Ectodermal cell (in vitro differentiated cells): ENCODE results near the gene LPP.

Experiments used
- H3K27ac ChIP-seq: 2 replicates; pipeline ENCODE4 v1.7.0; 2013; ENCODE audit warnings: mild to moderate bottlenecking, low read depth, low read length; ENCODE audit not compliant: insufficient read depth, poor library complexity, severe bottlenecking
- H3K27me3 ChIP-seq: 2 replicates; pipeline ENCODE4 v1.7.0; 2013; ENCODE audit warnings: mild to moderate bottlenecking, low read length; ENCODE audit not compliant: insufficient read depth, control insufficient read depth, poor library complexity, severe bottlenecking
- H3K36me3 ChIP-seq: one replicate; pipeline ENCODE4 v1.7.0; 2013; ENCODE audit warnings: low read length; ENCODE audit not compliant: control insufficient read depth, insufficient read depth
- H3K4me1 ChIP-seq: one replicate; pipeline ENCODE4 v1.7.0; 2013; ENCODE audit warnings: low read length; ENCODE audit not compliant: control insufficient read depth, insufficient read depth
- H3K4me3 ChIP-seq: 2 replicates; pipeline ENCODE4 v1.7.0; 2013; ENCODE audit warnings: low read depth, low read length, control low read depth; ENCODE audit not compliant: insufficient read depth
- H3K9me3 ChIP-seq: 2 replicates; pipeline ENCODE4 v1.7.0; 2013; ENCODE audit warnings: mild to moderate bottlenecking, low read length, moderate library complexity; ENCODE audit not compliant: control insufficient read depth
- WGBS, 2 experiments: methylation state at CpG; one replicate each; pipeline ENCODE4 v1.1.7; 2013; ENCODE audit warnings: missing lambda C conversion rate in 2 of 2; 5-methylcytosine and 5-hydroxymethylcytosine counted together

Gene LPP

DNA sequence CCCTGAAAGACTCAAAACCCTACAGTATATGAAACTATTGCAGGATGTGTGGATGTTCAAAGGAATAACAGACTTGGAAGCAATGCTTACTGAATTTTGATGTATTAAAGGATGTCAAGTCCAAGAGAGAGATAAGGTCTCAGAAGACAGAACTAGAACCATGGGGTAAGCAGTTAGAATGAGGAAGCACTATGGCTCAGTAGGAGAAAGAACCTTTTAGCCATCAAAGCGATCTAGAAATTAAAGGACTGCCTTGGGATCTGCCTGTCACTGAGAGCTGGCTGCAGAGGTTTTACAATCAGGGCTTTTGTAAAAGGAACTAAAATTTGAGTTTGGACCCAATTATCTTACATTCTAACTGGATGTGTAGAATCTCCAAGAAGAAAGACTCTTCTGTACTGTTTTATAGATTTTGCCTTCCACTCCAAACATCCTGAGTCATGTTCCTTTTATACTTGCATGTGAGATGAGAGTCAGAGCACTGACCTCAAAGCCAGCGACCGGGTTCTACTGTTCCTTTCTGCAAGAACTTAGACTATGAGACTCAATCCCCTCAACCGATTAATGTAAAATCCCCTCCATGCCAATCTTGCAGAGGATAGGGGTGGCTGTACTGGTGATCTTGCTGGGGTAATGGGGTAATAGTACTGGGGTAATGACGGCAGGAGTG, 605.5 kb downstream of the LPP start:
- WGBS, 2 experiments: 96 to 98% methylated on average over 4 to 5 of the region's 5 CpGs
- no peak overlapping the region for H3K27ac ChIP-seq
- no peaks in the 10 kb centered on the region for H3K9me3 ChIP-seq

GRCh38 chr3:188760408-188760807, 606.5 kb downstream of the LPP start:
- Histone ChIP-seq H3K36me3 (no peaks in the 10 kb centered on the region), H3K9me3 (no peaks in the 10 kb centered on the region), H3K27me3 (no peaks in the 10 kb centered on the region), H3K27ac (no peak overlapping the region), H3K4me1 (no peaks in the 10 kb centered on the region), H3K4me3 (no peak overlapping the region)
- WGBS, 2 experiments: 100% methylated on average over 1 of the region's 3 CpGs; no CpG with 5 or more reads in 1 of the 2 experiments

More for the DNA sequence above, 605.5 kb downstream of the LPP start:
- H3K4me3 ChIP-seq: no peak overlapping the region
- H3K36me3 ChIP-seq: no peaks in the 10 kb centered on the region
- H3K27me3 ChIP-seq: no peaks in the 10 kb centered on the region
- no peaks in the 10 kb centered on the region for H3K4me1 ChIP-seq

DNA sequence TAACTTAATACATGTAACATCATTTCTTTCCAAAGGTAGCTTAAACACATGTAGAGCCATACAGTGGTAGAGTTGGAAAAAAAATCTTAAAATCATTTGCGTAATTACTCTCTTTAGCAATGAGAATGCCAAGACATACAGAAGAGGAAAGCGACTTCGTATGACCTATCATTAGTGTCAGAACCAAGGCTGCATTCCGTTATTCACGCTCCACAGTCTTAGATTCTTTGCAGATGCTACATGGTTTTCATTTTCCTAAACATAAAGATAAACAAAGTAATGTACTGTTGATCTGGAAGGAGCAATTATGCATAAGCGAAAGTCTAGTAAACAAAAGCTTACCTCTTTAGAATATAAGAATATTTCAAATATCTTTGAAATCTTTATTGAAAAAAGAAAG, 607.5 kb downstream of the LPP start:
- Histone ChIP-seq H3K27me3 (no peaks in the 10 kb centered on the region), H3K36me3 (no peaks in the 10 kb centered on the region), H3K4me1 (no peaks in the 10 kb centered on the region), H3K4me3 (no peak overlapping the region), H3K9me3 (no peaks in the 10 kb centered on the region), H3K27ac (no peak overlapping the region)
- WGBS, 2 experiments: 95 to 96% methylated on average over 5 of the region's 6 CpGs

- H3K27ac ChIP-seq: no peak overlapping the region
- no peaks in the 10 kb centered on the region for H3K9me3 ChIP-seq
- WGBS, 2 experiments: 96 to 100% methylated on average over 1 to 3 of the region's 3 CpGs
- H3K4me1 ChIP-seq: no peaks in the 10 kb centered on the region
- H3K4me3 ChIP-seq: no peak overlapping the region
- no peaks in the 10 kb centered on the region for H3K36me3 ChIP-seq
- H3K27me3 ChIP-seq: no peaks in the 10 kb centered on the region
Measured at GRCh38 chr3:188761964-188762363, 608.0 kb downstream of the LPP start.

DNA sequence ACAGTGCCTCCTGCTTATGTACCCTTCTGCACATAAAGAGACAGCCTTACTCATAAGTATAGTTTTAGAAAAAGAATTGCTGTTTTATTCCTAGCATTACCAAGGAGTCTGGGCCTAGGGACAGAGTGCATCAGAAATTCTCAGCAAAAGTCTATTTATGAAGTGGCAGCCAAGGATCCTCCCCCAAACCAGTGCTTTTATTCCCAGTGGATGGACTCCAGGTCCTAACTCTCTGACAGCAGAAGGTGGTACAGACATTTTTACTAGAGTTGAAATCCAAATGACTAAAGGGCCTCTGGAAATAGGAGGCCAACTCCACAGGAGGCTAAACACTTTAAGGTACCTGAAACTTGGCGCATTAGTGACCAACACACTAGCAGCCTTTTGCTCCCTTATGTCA, 610.7 kb downstream of the LPP start:
- 100% methylated on average over 1 of the region's 1 CpG for WGBS, 2 experiments
- Histone ChIP-seq H3K4me1 (no peaks in the 10 kb centered on the region), H3K36me3 (no peaks in the 10 kb centered on the region), H3K27ac (no peak overlapping the region), H3K9me3 (no peaks in the 10 kb centered on the region), H3K4me3 (no peak overlapping the region), H3K27me3 (no peaks in the 10 kb centered on the region)

DNA sequence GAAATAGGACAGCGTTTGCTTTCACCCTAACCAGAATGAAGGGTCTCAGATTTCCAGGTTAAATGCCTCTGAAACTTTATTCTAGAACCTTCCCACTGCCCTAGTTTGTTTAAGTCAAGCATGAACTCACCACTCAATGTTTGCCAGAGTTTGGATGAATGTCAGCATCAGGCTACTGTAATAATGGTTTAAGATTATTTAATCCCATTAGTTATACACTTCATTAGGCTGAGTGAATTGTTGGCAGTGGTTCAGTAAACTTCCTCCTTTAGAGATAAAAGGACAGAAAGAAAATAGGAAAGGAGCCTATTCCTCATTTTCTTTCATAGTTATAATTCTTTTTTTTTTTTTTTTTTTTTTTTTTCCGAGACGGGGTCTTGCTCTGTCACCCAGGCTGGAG, 615.9 kb downstream of the LPP start:
- H3K27me3 ChIP-seq: no peaks in the 10 kb centered on the region
- 95 to 98% methylated on average over 3 of the region's 3 CpGs for WGBS, 2 experiments

DNA sequence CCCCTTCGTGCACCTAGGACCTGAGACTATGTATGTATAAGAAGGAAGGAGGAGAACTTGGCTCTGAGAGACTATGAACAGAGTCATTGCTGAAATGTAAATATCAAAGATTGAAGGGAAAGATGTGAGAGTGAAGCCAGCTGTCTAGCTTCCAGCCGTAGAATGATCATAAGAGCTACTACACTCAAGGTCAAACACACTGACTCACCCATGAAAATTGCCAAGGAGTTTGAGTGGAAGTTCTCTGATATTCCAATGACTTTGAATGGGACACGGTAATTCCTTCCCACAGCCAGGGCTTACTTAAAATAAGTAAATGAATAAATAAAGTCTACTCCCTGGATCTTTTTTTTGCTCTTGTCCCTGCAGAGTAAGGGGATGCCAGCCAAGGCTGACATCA, 618.9 kb downstream of the LPP start:
- no peaks in the 10 kb centered on the region for H3K9me3 ChIP-seq
- WGBS, 2 experiments: 91 to 93% methylated on average over 3 of the region's 3 CpGs

More for the DNA sequence above, 615.9 kb downstream of the LPP start:
- H3K27ac ChIP-seq: no peak overlapping the region
- no peaks in the 10 kb centered on the region for H3K9me3 ChIP-seq
- H3K36me3 ChIP-seq: no peaks in the 10 kb centered on the region
- H3K4me1 ChIP-seq: no peaks in the 10 kb centered on the region
- no peak overlapping the region for H3K4me3 ChIP-seq

DNA sequence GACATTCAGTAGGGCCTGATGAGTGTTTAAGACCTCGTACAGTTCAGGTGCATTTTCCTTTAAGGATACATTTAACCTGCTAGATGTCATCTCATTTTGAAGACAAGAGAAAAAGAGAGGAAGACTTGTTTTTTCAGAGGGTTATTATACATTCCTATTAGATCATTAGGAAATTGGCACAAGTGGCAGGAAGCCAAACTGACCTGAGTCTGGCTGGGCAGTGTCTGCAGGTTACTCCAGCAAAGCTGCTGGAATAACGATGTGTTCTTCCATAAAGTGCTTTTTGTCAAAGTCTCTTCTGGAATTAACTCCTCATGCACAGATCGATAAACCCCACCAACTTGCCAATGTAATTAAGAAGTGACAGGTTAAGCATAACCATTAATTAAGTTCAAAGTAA, 621.5 kb downstream of the LPP start:
- Histone ChIP-seq H3K9me3 (no peaks in the 10 kb centered on the region), H3K27me3 (no peaks in the 10 kb centered on the region), H3K4me1 (no peaks in the 10 kb centered on the region), H3K4me3 (no peak overlapping the region), H3K27ac (no peak overlapping the region), H3K36me3 (no peaks in the 10 kb centered on the region)
- WGBS, 2 experiments: 93 to 98% methylated on average over 3 of the region's 3 CpGs

More for the DNA sequence above, 618.9 kb downstream of the LPP start:
- Histone ChIP-seq H3K4me3 (no peak overlapping the region), H3K27me3 (no peaks in the 10 kb centered on the region), H3K36me3 (no peaks in the 10 kb centered on the region), H3K4me1 (no peaks in the 10 kb centered on the region), H3K27ac (no peak overlapping the region)

DNA sequence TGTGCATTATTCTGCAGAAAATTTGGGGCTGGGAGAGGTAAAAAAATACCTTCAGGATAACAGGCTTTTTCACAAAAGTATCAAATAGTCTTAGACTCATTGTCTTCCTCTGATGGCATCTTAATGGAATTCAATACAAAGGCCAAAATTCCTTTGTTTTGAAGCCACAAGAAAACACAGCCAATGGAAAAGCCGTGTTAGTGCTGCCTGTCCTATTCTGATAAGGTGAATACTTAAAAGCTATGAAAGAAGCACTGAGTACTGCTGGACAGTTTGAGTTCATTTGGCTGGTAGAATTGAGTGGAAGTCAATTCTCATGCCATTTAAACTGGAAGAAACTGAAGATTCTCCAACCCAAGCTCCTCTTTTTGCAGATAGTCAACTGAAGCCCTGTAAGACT, 622.5 kb downstream of the LPP start:
- 76 to 92% methylated on average over 1 of the region's 1 CpG for WGBS, 2 experiments
- no peaks in the 10 kb centered on the region for H3K4me1 ChIP-seq
- H3K9me3 ChIP-seq: no peaks in the 10 kb centered on the region
- no peak overlapping the region for H3K27ac ChIP-seq
- no peaks in the 10 kb centered on the region for H3K27me3 ChIP-seq
- no peaks in the 10 kb centered on the region for H3K36me3 ChIP-seq
- no peak overlapping the region for H3K4me3 ChIP-seq

DNA sequence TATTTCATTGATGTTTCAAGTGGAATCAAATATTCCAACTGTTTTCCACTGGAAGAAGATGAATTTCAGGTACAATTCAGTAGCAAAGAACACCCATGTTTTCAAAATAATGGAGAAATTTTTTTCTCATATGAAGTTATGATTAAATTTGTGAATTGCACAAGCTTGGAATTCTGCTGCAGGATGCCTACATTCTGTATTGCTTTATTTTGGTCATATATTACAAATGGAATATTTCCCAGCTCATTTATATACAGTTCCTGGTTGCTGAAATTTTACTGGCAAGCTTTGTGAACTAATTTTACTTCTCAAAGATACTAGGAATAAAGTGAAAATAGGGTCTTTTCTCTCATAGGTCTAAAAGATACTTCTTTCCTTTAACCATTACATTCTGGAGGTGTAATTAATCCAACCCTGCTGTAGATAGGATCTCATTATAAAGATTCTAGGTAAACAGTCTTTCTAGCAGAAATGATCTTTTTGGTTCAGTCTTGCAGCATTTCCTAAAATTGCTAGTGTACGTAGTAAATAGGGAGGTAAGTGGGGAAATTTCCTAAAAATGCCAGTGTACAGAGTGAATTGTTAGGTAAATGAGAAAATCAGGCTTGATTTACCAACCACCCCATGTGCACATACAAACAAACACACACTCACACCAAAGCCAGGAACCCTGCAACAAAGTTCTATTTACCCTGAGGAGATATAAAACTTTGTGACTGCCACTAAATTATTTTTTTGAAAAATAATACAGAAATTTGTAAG, 624.3 kb downstream of the LPP start:
- 88 to 100% methylated on average over 1 of the region's 1 CpG for WGBS, 2 experiments
- no peaks in the 10 kb centered on the region for H3K36me3 ChIP-seq

More for the DNA sequence above, 624.3 kb downstream of the LPP start:
- Histone ChIP-seq H3K4me3 (no peak overlapping the region), H3K27ac (no peak overlapping the region), H3K27me3 (no peaks in the 10 kb centered on the region), H3K9me3 (no peaks in the 10 kb centered on the region), H3K4me1 (no peaks in the 10 kb centered on the region)
